HepG2 (cell line): ENCODE data around the gene ADRA2B. TPM values are rescaled to one million over a fixed set of nuclear protein-coding genes. Genes with fewer than 3 reads are reported as not detected.
A peak's percentile ranks its signal among the peaks of the same experiment; 100 is the strongest.

ENCODE experiments used
- BHLHE40 ChIP-seq: IDR thresholded peaks from 2 replicates; pipeline ENCODE4 v1.6.1; 2011; ENCODE audit warnings: low read length, improper control_type of control experiment
- EZH2 ChIP-seq: conservative IDR thresholded peaks from 2 replicates; pipeline ENCODE4 v1.6.1; 2012; ENCODE audit warnings: mild to moderate bottlenecking, low read depth, low read length, moderate library complexity
- HIC2 ChIP-seq: sonication (generic); formaldehyde crosslinking; IDR thresholded peaks from 2 replicates; pipeline ENCODE4 v1.9.0; 2022; ENCODE audit warnings: low read depth, missing genetic modification reagents
- MTA1 ChIP-seq: sonication (generic); formaldehyde crosslinking; IDR thresholded peaks from 2 replicates; pipeline ENCODE4 v1.4.0; 2020; ENCODE audit warnings: missing genetic modification reagents, mild to moderate bottlenecking, borderline replicate concordance
- NCOA5 ChIP-seq: sonication (generic); formaldehyde crosslinking; IDR thresholded peaks from 2 replicates; pipeline ENCODE4 v1.4.0; 2020; ENCODE audit warnings: missing genetic modification reagents
- NFIC ChIP-seq: IDR thresholded peaks from 2 replicates; pipeline ENCODE4 v1.6.1; 2012; ENCODE audit warnings: mild to moderate bottlenecking, low read length, inconsistent platforms
- PLRG1 ChIP-seq: fragments of 450-650 bp; conservative IDR thresholded peaks from 2 replicates; pipeline ENCODE4 v1.6.1; 2016
- SMAD1 ChIP-seq: sonication (generic); formaldehyde crosslinking; IDR thresholded peaks from 2 replicates; pipeline ENCODE4 v1.4.0; 2020; ENCODE audit warnings: missing genetic modification reagents, low read depth, mild to moderate bottlenecking, borderline replicate concordance
- THYN1 ChIP-seq: sonication (generic); formaldehyde crosslinking; IDR thresholded peaks from 2 replicates; pipeline ENCODE4 v1.8.1; 2023; ENCODE audit warnings: low read depth, mild to moderate bottlenecking, moderate library complexity, missing genetic modification reagents, borderline replicate concordance
- ZBTB21 ChIP-seq: sonication (generic); formaldehyde crosslinking; IDR thresholded peaks from 2 replicates; pipeline ENCODE4 v1.4.0; 2020; ENCODE audit warnings: missing genetic modification reagents
- ZNF235 ChIP-seq: sonication (generic); formaldehyde crosslinking; IDR thresholded peaks from 2 replicates; pipeline ENCODE4 v1.8.1; 2023; ENCODE audit warnings: mild to moderate bottlenecking, missing genetic modification reagents, borderline replicate concordance
- ZNF484 ChIP-seq: sonication (generic); formaldehyde crosslinking; IDR thresholded peaks from 2 replicates; pipeline ENCODE4 v1.5.1; 2020; ENCODE audit warnings: mild to moderate bottlenecking, low read depth, missing genetic modification reagents, borderline replicate concordance
- ZNF609 ChIP-seq: sonication (generic); formaldehyde crosslinking; IDR thresholded peaks from 2 replicates; pipeline ENCODE4 v1.4.0; 2020; ENCODE audit warnings: mild to moderate bottlenecking, missing genetic modification reagents, borderline replicate concordance
- polyA plus RNA-seq, 8 experiments: library from polyadenylated mRNA; depleted of rRNA in 3 of 8; stranded (reverse) in 7 of 8; unstranded in 1 of 8; fragments of >200 nt; fragmentation: Illumina TruSeq in 4 of 8; extraction: Trizol in 4 of 8; gene quantifications; 2 replicates each; pipeline versions ENCODE4 v1.2.1 to v1.2.3, GENCODE V29; 2011 to 2016; ENCODE audit warnings: low read depth in 4 of 8, missing spikeins in 1 of 8, mixed read lengths in 1 of 8; ENCODE audit not compliant: insufficient read depth in 1 of 8
- total RNA-seq, 5 experiments: library from RNA; depleted of rRNA; stranded (reverse); fragments of >200 nt; fragmentation: Illumina TruSeq; extraction: Trizol; gene quantifications; 2 replicates each; pipeline ENCODE4 v1.2.3, GENCODE V29; 2016; ENCODE audit warnings: low read depth in 1 of 5

The ADRA2B gene
- total and polyA plus RNA-seq, 2 of the 13 experiments (the other 11 are each of a cell fraction or from before 2014, with no cell fraction given), result not detected

- TF ChIP-seq ZNF235 (CRISPR knock-in tag) (no peak), NCOA5 (CRISPR knock-in tag) (no peak), HIC2 (CRISPR knock-in tag) (no peak), BHLHE40 (0 out of 2 replicates have a peak, but pooled peaks have one; percentile 24), PLRG1 (no peak), EZH2 (no peak), SMAD1 (no peak), ZNF484 (CRISPR knock-in tag) (no peak), THYN1 (CRISPR knock-in tag) (no peak), MTA1 (CRISPR knock-in tag) (0 out of 2 replicates have a peak, but pooled peaks have one; percentile 25), ZBTB21 (peak; percentile 89), NFIC (no peak), ZNF609 (CRISPR knock-in tag) (no peak)
Measured at GRCh38 chr2:96148410-96149217, 32.2 kb upstream of the ADRA2B start (continued).
